Measurements from ENCODE around the gene SNRPB2.

Gene SNRPB2

DNA sequence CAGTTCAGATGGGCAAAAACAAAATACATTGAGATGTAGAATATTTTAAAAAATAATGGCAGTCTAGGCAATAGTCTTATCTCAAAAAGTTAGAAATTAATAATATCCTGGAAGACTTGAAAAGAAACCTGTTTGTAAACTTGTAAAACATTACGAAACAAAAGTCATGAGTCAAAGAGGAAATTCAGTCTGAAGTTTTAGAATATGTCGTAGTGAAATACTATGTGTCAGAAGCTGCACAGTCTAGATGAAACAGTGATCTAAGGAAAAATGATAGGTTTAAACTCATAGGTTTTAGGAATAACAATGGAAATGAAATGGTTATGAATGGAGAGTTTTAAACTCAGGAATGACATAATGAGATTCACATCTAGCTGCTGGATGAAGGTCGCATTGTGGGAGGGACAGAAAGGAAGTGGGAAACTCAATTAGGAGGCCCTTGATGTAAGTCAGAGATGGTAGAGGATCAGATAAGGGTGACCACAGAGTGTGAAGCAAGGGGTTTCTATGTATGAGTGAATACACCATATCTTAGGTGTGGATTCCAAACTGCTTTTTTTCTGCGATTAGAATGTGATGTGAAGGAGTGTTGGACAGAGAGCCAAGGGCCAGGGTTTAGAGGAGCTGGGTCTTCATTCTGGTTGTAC lies 2.8 kb downstream of the SNRPB2 start:
- no peak for DNase-seq (ENCODE audit: low read depth)

DNA sequence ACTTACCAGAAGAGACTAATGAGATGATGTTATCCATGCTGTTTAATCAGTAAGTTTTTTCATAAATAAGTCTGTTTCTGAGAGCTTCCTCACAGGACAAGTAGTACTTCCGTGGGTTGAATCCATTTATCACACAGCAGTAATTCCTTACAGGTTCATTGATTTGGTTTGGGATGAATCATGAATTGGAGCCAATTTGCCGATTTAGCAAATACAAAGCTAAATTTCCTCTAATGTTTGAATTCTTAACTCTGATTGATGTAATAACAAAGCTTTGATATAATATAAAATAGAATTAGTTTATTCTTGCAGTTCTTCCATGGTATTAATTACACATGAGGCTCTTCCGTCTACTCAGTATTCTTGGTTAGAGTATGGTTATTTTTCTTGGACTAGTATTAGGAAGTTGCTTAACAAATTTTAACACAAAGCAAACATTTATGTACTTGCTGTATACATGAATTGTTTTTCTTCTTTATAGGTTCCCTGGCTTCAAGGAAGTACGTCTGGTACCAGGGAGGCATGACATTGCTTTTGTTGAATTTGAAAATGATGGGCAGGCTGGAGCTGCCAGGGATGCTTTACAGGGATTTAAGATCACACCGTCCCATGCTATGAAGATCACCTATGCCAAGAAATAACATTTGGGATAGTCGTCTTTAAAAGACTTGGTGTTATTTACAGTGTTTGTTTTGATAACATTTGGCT lies 10.7 kb downstream of the SNRPB2 start:
- no peak for DNase-seq (ENCODE audit: low read depth)

DNA sequence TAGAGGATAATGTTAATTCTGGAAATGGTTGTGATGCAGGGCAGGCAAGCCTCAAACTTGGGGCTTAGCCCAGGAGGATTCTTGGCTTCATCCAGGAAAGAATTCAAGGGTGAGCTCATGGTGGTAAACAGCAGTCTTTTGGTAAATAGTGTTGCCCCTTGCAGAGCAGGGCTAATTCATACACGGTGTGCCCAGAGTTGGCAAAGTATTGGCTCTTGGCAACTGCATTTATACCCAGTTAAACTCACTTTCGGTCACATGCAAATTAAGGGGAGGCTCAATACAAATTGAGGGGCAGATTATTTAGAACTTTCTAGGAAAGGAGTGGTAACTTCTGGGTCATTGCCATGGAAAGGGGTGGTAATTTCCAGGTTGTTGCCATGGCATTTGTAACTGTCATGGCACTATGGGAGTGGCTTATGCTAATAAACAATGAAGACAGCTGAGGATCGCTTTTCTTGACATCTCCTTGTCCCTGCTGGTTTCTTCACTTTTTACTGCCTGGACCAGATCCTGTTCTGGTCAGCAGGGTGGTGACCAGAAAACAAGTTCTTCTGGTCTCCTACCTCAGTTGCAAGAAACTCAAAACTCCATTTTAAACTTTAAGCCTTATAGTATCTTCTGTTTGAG lies 14.5 kb downstream of the SNRPB2 start:
- no peak for DNase-seq (ENCODE audit: low read depth)

DNA sequence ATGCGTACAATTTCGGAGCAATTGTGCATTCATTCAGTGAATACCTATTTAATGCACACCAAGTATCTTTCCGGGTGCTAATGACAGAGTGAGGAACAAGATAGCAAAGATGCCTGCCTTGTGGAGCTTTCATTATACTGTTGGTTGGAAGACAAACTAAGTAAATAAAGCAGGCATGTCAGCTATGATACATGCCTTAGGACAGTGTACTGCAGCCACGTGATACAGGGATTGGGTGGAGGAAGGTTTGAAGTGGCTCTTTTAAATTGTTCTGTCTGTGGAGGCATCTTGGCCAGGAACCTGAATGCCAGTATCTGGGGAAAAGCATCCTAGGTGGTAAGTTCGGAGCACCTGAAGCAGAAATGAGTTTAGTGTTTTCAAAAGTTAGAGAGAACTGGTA lies 15.4 kb downstream of the SNRPB2 start:
- no peak for DNase-seq (ENCODE audit: low read depth)

DNA sequence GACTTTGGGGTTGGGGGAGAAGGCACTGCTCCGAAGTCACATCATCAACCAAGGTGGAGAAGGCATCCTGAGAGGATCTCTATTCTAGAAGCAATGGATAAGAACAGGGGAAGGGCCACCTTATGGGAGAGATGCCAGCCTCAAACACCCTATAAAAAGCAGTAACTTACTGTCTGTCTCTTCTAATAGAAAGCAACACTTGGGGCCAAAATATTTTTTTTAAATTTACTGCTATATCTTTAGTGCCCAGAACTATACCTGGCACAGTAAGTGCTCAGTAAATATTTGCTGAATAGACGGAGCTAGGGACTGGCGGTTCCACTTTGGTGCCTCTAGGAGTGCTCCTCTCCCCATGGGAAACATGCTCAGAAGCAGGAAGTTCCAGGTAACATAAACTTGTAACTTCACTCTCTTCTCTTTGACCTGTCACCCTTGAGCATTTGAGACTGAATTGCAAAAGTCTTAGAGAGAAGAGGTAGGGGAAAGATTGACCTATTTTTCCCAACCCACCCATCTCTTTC lies 17.5 kb downstream of the SNRPB2 start:
- DNase-seq (ENCODE audit: low read depth): no peak

DNA sequence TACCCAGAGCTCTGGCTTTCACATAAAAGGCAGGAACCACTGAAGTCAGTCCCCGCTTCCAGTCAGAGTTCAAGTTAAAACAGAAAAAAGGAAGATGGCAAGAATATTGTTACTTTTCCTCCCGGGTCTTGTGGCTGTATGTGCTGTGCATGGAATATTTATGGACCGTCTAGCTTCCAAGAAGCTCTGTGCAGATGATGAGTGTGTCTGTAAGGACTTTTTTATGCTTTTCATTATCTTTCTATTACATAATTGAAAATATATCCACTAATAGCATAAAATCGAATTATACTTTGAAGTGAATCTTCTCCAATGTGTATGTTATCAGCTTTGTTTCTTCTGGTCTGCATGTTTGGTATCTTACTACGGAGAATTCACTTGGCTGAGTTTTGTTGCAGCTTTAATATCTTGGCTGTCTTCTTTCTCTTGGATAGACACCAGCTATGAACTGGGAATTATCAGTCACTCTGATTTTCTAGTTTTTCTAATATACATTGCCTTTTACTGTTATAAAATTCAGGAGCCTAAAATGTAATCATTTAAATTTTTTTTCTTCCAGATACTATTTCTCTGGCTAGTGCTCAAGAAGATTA lies 18.6 kb downstream of the SNRPB2 start, which contains the start of gene OTOR:
OTOR (plus strand) TSS at position 51 of the 593 bp plus-strand sequence; CDS start at position 95, 44 bp downstream.
- DNase-seq (ENCODE audit: low read depth): no peak

DNA sequence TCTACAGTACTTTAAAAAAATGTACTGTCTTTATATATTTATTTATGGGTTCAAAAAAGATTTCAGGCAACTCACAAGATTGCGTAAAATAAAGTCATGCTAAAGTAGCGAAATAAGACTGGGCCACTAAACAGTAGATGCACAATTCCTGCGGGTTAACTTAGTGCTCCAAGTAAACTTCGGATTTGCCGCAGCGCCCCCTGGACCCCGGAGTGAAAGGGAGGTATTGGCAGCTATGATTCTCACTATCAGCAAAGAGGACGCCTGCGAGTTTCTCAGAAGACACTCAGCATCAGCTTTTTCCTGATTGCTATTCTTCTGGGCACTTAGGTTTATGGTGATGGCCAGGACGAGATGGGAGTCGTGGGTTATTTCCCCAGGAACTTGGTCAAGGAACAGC lies 19.7 kb downstream of the SNRPB2 start:
- DNase-seq (ENCODE audit: low read depth): no peak

DNA sequence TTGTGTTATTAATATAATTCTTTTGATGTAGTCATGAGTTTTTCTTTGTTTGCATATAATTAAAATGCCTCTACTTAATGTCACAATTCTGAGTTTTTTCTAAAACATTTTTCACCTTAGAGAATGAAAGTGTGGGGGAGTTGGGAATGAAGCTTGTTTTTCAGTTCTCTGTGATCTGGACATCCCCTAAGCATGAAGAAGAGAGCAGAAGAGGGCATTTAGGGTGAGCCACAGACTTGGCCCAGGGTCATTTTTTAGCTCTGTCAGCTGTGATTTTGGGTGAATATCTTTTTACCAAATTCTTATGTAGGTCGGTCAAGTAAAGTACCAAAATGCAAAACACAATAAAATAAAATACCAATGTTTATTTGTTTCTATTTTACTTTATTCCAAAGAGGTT lies 22.3 kb downstream of the SNRPB2 start:
- no peak for DNase-seq (ENCODE audit: low read depth)

DNA sequence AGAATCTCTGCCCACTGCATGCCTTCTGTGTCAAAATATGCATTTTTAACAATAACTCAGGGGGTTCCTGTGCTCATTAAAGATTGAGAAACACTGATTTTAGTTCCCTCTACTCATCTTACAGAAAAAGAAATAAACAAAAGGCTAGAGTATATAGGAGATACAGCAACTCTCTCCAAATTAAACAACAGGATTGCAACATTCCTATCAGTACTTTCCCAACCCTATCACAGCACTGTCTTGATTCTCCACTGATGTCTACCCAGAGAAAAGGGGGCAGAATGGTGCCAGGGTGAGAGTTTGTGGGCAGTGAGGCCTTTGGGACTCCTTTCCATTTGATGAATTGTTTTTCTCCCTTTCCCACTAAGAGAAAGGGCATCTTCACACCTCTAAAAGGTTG lies 23.1 kb downstream of the SNRPB2 start:
- DNase-seq (ENCODE audit: low read depth): no peak

DNA sequence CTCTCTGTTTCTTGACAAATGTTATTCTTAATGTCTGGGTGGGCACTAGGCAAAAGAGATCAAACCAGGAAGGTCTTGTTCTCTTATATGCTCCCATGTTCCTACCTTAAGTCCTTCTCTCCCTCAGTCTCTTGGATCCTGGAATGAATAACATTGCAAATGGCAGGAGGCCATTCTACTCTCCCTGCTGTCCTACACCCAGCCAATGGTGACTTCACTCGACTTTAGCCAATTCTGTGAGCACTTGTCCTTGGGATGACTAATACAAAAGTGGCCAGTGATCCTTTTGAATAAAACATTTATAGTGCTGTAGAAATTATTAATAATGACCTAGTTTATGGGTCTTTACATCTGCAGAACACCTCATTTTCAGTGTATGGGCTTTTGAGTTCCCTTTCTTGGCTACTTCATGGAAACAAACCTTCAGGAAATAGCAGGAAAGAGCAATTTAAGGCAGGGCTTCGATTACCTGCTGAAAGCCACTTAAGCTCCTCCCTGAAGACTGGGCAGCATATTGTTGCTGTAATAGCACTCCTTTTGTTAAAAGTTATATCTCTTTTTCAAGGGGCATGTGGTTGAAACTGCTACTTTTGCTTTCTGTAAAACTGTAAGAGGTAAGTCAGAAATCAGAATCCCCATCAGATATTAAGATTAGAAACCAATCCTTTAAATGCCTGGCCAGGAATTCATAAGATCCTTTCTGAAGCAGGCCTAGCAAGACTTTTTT lies 28.8 kb downstream of the SNRPB2 start:
- DNase-seq (ENCODE audit: low read depth): no peak

DNA sequence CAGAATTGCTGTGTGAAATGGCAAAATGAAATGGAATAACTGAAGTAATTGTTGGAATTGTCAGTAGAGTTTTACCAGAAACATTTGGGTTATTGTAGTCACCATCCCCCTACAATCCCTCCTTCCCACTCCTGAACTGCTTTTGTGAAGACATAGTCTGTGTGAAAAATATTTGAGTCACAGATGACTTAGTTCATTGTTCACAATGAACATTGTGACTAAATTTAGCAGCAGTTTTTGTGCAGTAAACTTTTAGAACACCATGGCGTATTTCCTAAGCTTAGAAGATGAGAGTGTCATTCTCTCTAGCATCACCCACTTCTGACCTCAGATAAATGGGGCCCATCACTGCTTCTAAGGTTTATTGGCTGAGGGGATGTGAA lies 29.3 kb downstream of the SNRPB2 start:
- no peak for DNase-seq (ENCODE audit: low read depth)

DNA sequence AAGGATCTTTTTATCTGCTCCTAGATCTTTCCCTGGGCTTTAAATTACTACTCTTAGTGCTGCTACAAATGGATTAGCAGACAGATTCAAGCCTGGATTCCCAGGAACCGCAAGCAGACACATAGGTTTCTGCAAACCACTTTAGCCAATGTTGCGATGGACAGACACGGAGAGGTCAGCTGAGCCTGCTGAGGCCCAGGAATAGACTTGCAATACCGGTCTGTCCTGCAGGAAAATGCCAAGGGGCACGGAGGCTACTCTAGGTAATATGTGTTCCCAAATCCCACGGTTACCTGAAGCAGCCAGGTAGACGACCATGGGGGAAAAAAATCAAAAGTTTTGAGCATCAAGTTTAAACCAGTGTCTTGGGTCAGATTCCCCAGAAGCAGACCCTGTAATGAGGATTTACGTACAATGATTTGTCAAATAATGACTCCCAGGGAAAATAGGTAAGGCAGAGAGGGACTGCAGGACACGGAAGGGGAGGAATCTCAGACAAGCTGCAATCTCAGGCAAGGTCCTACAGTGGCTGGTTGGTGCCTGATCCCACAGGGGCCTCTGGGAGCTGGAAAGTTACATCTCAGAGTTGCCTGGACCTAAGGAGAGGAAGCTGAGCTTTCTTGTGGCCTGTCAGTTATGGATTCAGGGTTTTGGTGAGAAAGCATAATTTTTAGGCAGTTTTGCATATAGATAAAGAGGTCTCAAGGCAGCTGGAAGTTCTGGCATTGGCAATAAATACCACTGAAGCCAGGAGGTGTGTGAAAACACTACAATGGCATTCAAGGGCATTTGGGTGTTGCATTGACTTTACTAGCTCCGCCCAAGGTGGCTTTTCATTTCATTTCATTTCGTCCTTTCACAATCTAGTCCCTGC lies 30.8 kb downstream of the SNRPB2 start:
- DNase-seq (ENCODE audit: low read depth): no peak

DNA sequence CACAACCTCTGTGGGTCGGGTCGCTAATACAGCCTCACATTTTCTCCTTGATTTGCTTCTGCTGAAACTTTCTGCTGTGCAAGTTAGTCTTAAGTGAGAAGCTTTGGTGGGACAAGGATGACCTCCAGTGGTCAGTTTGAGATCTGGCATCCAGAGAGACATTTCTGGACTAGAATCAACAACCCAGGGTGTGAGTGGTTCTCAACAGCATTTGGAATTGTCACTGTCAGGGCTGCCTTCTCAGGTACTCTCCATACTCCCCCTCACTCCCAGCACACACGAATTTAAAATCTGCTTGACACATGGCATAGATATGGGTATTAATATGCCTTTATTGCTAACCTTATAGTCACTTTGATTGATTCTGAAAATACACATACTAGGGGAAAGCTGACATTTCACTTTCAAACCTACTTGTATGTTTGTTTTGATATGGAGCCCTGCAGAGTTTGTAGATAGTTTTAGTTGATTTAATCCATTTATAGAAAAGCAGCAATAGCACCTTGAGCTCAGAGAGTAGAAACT lies 31.5 kb downstream of the SNRPB2 start:
- peak; percentile 38 for DNase-seq (ENCODE audit: low read depth)

DNA sequence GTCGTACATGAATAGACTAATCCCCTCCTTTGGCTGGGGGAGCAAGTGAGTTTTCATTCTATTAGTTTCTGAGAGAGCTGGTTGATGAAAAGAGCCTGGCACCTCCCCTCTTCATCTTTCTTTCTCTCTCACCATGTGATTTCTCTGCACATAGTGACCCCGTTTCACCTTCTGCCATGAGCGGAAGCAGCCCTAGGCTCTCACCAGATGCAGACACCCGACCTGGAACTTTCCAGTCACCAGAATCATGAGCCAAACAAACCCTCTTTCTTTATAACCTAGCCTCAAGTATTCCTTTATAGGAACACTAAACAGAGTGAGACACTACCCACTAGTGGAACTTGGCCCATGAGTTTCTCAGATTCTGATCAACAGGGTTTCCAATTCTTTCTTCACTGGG lies 34.7 kb downstream of the SNRPB2 start:
- no peak for DNase-seq (ENCODE audit: low read depth)

DNA sequence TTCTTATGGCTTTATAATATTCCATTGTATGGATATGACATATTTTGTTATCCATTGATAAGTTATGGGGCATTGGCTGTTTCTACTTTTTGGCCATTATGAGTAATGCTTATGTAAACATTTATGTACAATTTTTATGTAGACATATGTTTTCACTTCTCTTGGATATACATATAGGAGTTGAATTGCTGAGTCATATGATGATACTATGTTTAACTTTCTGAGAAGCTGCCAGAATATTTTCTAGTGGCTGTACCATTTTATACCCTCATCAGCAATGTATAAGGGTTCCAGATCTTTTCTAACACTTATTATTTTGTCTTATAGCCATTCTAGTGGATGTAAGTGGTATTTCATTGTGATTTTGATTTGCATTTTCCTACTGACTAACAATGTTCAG lies 41.4 kb downstream of the SNRPB2 start:
- DNase-seq (ENCODE audit: low read depth): no peak

DNA sequence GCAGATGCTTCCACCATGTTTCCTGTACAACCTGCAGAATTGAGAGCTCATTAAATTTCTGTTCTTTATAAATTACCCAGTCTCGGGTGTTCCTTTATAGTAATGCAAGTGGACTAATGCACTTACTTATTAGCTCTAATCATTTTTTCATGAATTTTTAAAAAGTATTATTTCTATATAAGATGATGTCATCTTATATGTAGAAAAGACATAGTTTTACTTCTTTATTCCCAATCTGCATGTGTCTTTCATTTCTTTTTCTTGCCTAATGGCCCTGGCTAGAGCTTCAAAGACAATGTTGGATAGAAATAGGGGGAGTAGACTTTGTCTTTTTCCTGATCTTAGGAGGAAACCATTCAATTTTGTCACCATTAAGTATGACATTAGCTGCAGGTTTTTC lies 46.1 kb downstream of the SNRPB2 start:
- DNase-seq (ENCODE audit: low read depth): no peak

DNA sequence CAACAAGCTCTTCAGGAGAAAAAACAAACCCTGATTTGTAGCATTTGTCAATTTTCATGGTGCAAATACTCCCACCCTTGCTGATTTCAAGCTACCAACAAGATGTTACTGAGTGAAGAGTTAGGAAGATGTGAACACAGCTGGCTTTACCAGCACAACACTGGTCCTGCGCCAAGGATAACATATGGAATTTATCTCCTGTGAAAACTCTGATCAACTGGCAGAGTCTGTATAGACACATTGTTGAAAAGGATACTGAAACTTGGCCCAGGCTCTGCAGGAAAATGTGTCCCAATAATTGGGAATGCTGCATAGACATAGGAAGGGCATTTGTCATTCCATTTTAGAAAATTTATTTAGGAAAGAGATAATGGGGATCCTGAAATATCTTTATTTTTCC lies 47.3 kb downstream of the SNRPB2 start:
- no peak for DNase-seq (ENCODE audit: low read depth)

DNA sequence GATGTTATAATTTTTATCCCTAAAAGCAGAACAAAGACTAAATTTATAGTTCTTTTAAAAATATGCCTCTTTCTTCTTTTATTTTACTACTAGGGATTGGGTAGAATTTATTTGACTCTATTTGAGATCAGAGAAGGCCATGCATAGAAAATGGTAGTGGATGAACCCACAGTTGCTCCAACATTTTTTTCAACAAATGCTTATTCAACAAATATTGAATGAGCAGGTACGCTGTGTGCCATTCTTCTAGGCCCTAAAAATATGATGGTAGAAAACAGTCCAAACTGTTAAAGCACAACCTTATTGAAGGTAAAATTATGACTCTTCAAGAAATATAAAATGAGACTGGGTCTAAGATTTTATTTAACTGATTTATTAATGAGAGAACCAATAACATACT lies 48.3 kb downstream of the SNRPB2 start:
- no peak for DNase-seq (ENCODE audit: low read depth)

DNA sequence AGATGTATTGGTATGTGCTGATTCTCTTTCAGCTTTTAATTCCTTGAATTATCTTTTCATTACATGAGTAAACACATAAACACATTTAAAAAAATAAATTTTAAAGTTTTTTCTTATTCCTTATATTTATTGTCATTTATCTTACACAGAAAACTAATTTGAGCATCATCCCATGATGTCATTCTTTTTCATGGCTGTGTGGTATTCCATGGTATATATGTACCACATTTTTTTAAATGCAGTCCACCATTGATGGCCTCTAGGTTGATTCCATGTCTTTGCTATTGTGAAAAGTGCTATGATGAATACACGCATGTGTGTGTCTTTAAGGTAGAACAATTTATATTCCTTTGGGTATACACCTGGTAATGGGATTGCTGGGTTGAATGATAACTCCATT lies 51.7 kb downstream of the SNRPB2 start:
- DNase-seq (ENCODE audit: low read depth): no peak

DNA sequence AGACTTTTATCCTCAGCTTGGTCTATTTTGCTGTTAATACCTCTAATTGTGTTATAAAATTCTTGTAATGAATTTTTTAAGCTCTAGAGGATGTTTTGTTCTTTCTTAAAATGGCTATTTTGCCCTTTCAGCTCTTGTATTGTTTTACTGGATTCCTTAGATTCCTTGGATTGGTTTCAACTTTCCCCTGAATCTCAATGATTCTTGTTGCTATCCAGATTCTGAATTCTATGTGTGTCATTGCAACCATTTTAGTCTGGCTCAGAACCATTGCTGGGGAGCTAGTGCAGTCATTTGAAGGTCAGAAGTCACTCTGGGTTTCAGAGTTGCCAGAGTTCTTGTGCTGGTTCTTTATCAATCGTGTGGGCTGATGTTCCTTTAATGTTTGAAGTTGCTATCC lies 55.4 kb downstream of the SNRPB2 start:
- DNase-seq (ENCODE audit: low read depth): no peak
